GM23338 (cell line): ENCODE data around the gene EMX1. TPM values are rescaled to one million over a fixed set of nuclear protein-coding genes. Genes with fewer than 3 reads are reported as not detected.

ENCODE experiments used
- ATAC-seq: fragments of 200-7000 bp; cut with Tn5 transposase; 3 replicates; pipeline ENCODE4 v1.9.1; 2020
- DNase-seq: peaks from one replicate; pipeline ENCODE4 v3.0.0-alpha.2; 2015; ENCODE audit warnings: low spot score
- H2AFZ ChIP-seq: fragments of 200-600 bp; sonication (generic); 2 replicates; pipeline ENCODE4 v1.8.0; 2016; ENCODE audit warnings: antibody characterized with exemption, mild to moderate bottlenecking, moderate library complexity
- H3F3A ChIP-seq: fragments of 200-600 bp; sonication (generic); replicated peaks from 2 replicates; pipeline ENCODE4 v1.8.0; 2017; ENCODE audit warnings: antibody characterized with exemption, mixed run types, low read depth
- H3K27ac ChIP-seq: fragments of 200-600 bp; sonication (generic); 2 replicates; pipeline ENCODE4 v1.6.1; 2016; ENCODE audit warnings: low read depth
- H3K27me3 ChIP-seq: fragments of 200-600 bp; sonication (generic); 2 replicates; pipeline ENCODE4 v1.8.0; 2016; ENCODE audit warnings: mild to moderate bottlenecking, mixed run types, moderate library complexity; ENCODE audit not compliant: insufficient read depth
- H3K36me3 ChIP-seq: fragments of 200-600 bp; sonication (generic); 2 replicates; pipeline ENCODE4 v1.8.0; 2016; ENCODE audit warnings: mild to moderate bottlenecking; ENCODE audit not compliant: insufficient read depth
- H3K4me1 ChIP-seq: fragments of 200-600 bp; sonication (generic); 2 replicates; pipeline ENCODE4 v1.8.0; 2016; ENCODE audit warnings: mild to moderate bottlenecking, moderate library complexity; ENCODE audit not compliant: insufficient read depth
- H3K4me2 ChIP-seq: fragments of 200-600 bp; sonication (generic); 2 replicates; pipeline ENCODE4 v1.7.1; 2017; ENCODE audit warnings: mixed run types
- H3K4me3 ChIP-seq: fragments of 200-600 bp; sonication (generic); 2 replicates; pipeline ENCODE4 v1.6.1; 2016; ENCODE audit warnings: mixed run types
- H3K79me2 ChIP-seq: fragments of 200-600 bp; sonication (generic); replicated peaks from 2 replicates; pipeline ENCODE4 v1.8.0; 2017; ENCODE audit warnings: mild to moderate bottlenecking; ENCODE audit not compliant: insufficient read depth
- H3K9me2 ChIP-seq: fragments of 200-600 bp; sonication (generic); 2 replicates; pipeline ENCODE4 v1.8.0; 2017; ENCODE audit not compliant: insufficient read depth
- H4K20me1 ChIP-seq: fragments of 200-600 bp; sonication (generic); replicated peaks from 2 replicates; pipeline ENCODE4 v1.8.0; 2017; ENCODE audit warnings: mild to moderate bottlenecking; ENCODE audit not compliant: insufficient read depth
- H3K27ac Mint-ChIP-seq: 2 replicates; pipeline ENCODE4 v1.8.0; 2020; ENCODE audit warnings: inconsistent platforms, mild to moderate bottlenecking, moderate library complexity, mixed read lengths
- H3K27me3 Mint-ChIP-seq: 3 replicates; pipeline ENCODE4 v1.8.0; 2022; ENCODE audit warnings: low read depth, mild to moderate bottlenecking, moderate library complexity, mixed read lengths, inconsistent platforms; ENCODE audit not compliant: insufficient read depth, poor library complexity
- H3K36me3 Mint-ChIP-seq: 3 replicates; pipeline ENCODE4 v1.8.0; 2021; ENCODE audit warnings: low read depth, mild to moderate bottlenecking, inconsistent platforms, moderate library complexity, mixed read lengths
- H3K4me1 Mint-ChIP-seq: 3 replicates; pipeline ENCODE4 v1.8.0; 2020; ENCODE audit warnings: mild to moderate bottlenecking, inconsistent platforms, mixed read lengths
- H3K4me3 Mint-ChIP-seq: 3 replicates; pipeline ENCODE4 v1.8.0; 2021; ENCODE audit warnings: moderate library complexity, mild to moderate bottlenecking, inconsistent platforms, mixed read lengths
- H3K9me3 Mint-ChIP-seq: 3 replicates; pipeline ENCODE4 v1.8.0; 2020; ENCODE audit warnings: moderate library complexity, mild to moderate bottlenecking, inconsistent platforms, mixed read lengths
- CREB1 ChIP-seq: fragments of 250-450 bp; sonication (Bioruptor Pico); IDR thresholded peaks from 2 replicates; pipeline ENCODE4 v1.5.0; 2020; ENCODE audit warnings: low read depth, mild to moderate bottlenecking, moderate library complexity
- CTCF ChIP-seq, 2 experiments: fragments of 200-600 bp in 1 of 2; sonication (generic) in 1 of 2; conservative IDR thresholded peaks; 2 replicates each; pipeline versions ENCODE4 v1.5.1 to v1.6.1; 2016 to 2017; ENCODE audit warnings: antibody characterized with exemption in 2 of 2, low read depth in 2 of 2, mild to moderate bottlenecking in 2 of 2, moderate library complexity in 1 of 2
- ETS1 ChIP-seq: IDR thresholded peaks from 2 replicates; pipeline ENCODE4 v1.6.1; 2016; ENCODE audit warnings: antibody characterized with exemption
- EZH2phosphoT487 ChIP-seq: fragments of 200-600 bp; sonication (generic); IDR thresholded peaks from one replicate; pipeline ENCODE4 v1.8.1; 2018; ENCODE audit warnings: antibody characterized with exemption; ENCODE audit not compliant: unreplicated experiment
- JUNB ChIP-seq: IDR thresholded peaks from one replicate; pipeline ENCODE4 v1.6.1; 2016; ENCODE audit warnings: antibody characterized with exemption; ENCODE audit not compliant: unreplicated experiment
- POLR2AphosphoS5 ChIP-seq: IDR thresholded peaks from 2 replicates; pipeline ENCODE4 v1.6.1; 2016; ENCODE audit warnings: antibody characterized with exemption, low read depth
- REST ChIP-seq: IDR thresholded peaks from one replicate; pipeline ENCODE4 v1.6.1; 2018; ENCODE audit warnings: antibody characterized with exemption; ENCODE audit not compliant: unreplicated experiment
- ZNF114 ChIP-seq: fragments of 250-450 bp; sonication (Bioruptor Pico); IDR thresholded peaks from 2 replicates; pipeline ENCODE4 v1.5.0; 2020; ENCODE audit warnings: mild to moderate bottlenecking, moderate library complexity
- ZNF331 ChIP-seq: fragments of 250-450 bp; sonication (Bioruptor Pico); IDR thresholded peaks from 2 replicates; pipeline ENCODE4 v1.5.0; 2020; ENCODE audit warnings: low read depth, mild to moderate bottlenecking, moderate library complexity
- polyA plus RNA-seq: library from polyadenylated mRNA; unstranded; fragments of >200 nt; fragmentation: Nextera tagmentation; extraction: Ambion mirVana; gene quantifications from 2 replicates; pipeline ENCODE4 v1.2.1, GENCODE V29; 2016
- total RNA-seq: library from RNA; depleted of rRNA; stranded (reverse); fragments of >200 nt; shearing (Covaris generic); gene quantifications from 2 replicates; pipeline ENCODE4 v1.2.3, GENCODE V29; 2014

The EMX1 gene
- total and polyA plus RNA-seq, 2 experiments from 2014 or later: 3.9 to 7.9 TPM

- Histone ChIP-seq H3K36me3 (no peaks in the 10 kb centered on the region), H3K27me3 (no peaks in the 10 kb centered on the region), H3K79me2 (no peaks in the 10 kb centered on the region), H3K4me3 (no peak overlapping the region), H3K27ac (no peak overlapping the region), H2AFZ (no peak overlapping the region), H3K9me2 (no peaks in the 10 kb centered on the region), H4K20me1 (no peaks in the 10 kb centered on the region), H3K4me1 (peaks cover 22% of the 10 kb centered on the region), H3F3A (no peaks in the 10 kb centered on the region), H3K4me2 (no peak overlapping the region)
- peaks cover 11% of the 10 kb centered on the region for H3K27me3 Mint-ChIP-seq
- H3K4me1 Mint-ChIP-seq: peaks cover 35% of the 10 kb centered on the region
- DNase-seq (no peak), ATAC-seq (no peak)
- H3K27ac Mint-ChIP-seq: no peak overlapping the region
- no peak overlapping the region for H3K4me3 Mint-ChIP-seq
- no peaks in the 10 kb centered on the region for H3K9me3 Mint-ChIP-seq
- TF ChIP-seq ZNF331 (CRISPR knock-in tag): no peak
- no peak for TF ChIP-seq ETS1
- no peak for TF ChIP-seq EZH2phosphoT487
- peaks cover 7% of the 10 kb centered on the region; the same call in 2 of the 3 replicates for H3K36me3 Mint-ChIP-seq
Observed at GRCh38 chr2:72979896-72980295, 62.6 kb downstream of the EMX1 start.

GRCh38 chr2:72980535-72981217 is 63.4 kb downstream of the EMX1 start:
- no peak overlapping the region for H3K27ac ChIP-seq
- no peaks in the 10 kb centered on the region for H3K36me3 ChIP-seq
- no peak overlapping the region for H3K27ac Mint-ChIP-seq
- H3K27me3 ChIP-seq: no peaks in the 10 kb centered on the region
- peaks cover 27% of the 10 kb centered on the region for H3K4me1 Mint-ChIP-seq
- H3K79me2 ChIP-seq: no peaks in the 10 kb centered on the region
- H3K9me2 ChIP-seq: no peaks in the 10 kb centered on the region
- no peak overlapping the region for H3K4me3 Mint-ChIP-seq
- H3K4me1 ChIP-seq: peaks cover 14% of the 10 kb centered on the region
- no peaks in the 10 kb centered on the region for H4K20me1 ChIP-seq
- no peaks in the 10 kb centered on the region for H3F3A ChIP-seq
- no peak for DNase-seq
- peaks cover 11% of the 10 kb centered on the region for H3K27me3 Mint-ChIP-seq
- H3K4me2 ChIP-seq: no peak overlapping the region
- H2AFZ ChIP-seq: no peak overlapping the region
- H3K9me3 Mint-ChIP-seq: no peaks in the 10 kb centered on the region
- peak; percentile 69 for ATAC-seq
- H3K4me3 ChIP-seq: no peak overlapping the region
- H3K36me3 Mint-ChIP-seq: peaks cover 7% of the 10 kb centered on the region; the same call in 2 of the 3 replicates
- no peak for TF ChIP-seq REST
- TF ChIP-seq ETS1: no peak
- TF ChIP-seq ZNF114 (CRISPR knock-in tag): no peak
- TF ChIP-seq CTCF (conservative IDR thresholded peaks at IDR 0.05; ENCODE audit: low read depth in 2 of 2): no peak
- no peak for TF ChIP-seq POLR2AphosphoS5
- TF ChIP-seq JUNB: no peak
- TF ChIP-seq EZH2phosphoT487: no peak
- no peak for TF ChIP-seq ZNF331 (CRISPR knock-in tag)
- no peak for TF ChIP-seq CREB1 (CRISPR knock-in tag)
